ENCODE results near the gene DARS1. TPM values are rescaled to one million over a fixed set of nuclear protein-coding genes. Genes with fewer than 3 reads are reported as not detected.

The DARS1 gene
- total RNA-seq, 1 donor = 119 TPM

- no peaks in the 10 kb centered on the region for H3K9me3 ChIP-seq (ENCODE audit: low read depth, low read length)
- no peaks in the 10 kb centered on the region for H4K20me1 ChIP-seq (ENCODE audit: insufficient read depth, low read length)
- DNase-seq (ENCODE audit: insufficient read length, low spot score, missing footprints) = no peak
- H3K27me3 ChIP-seq (ENCODE audit: insufficient read depth, low read length) = no peaks in the 10 kb centered on the region
- no peak overlapping the region for H2AFZ ChIP-seq (ENCODE audit: low read length)
- H3K79me2 ChIP-seq (ENCODE audit: insufficient read depth, low read length) = no peaks in the 10 kb centered on the region
- H3K4me2 ChIP-seq (ENCODE audit: insufficient read depth, low read length) = no peak overlapping the region
- no peak overlapping the region for H3K4me3 ChIP-seq (ENCODE audit: insufficient read depth, low read length)
- TF ChIP-seq CTCF (IDR thresholded peaks at IDR 0.05; ENCODE audit: extremely low read depth, low read depth, low read length) = no peak
- H3K27ac ChIP-seq (ENCODE audit: low read depth, low read length) = no peak overlapping the region
- no peaks in the 10 kb centered on the region for H3K36me3 ChIP-seq (ENCODE audit: insufficient read depth, low read length)
- H3K4me1 ChIP-seq (ENCODE audit: insufficient read depth, low read length) = no peaks in the 10 kb centered on the region
Measured at GRCh38 chr2:136023416-136023815, 38.0 kb upstream of the DARS1 start.

- Histone ChIP-seq H3K4me2 (ENCODE audit: insufficient read depth, low read length) (no peak overlapping the region), H3K27me3 (ENCODE audit: insufficient read depth, low read length) (no peaks in the 10 kb centered on the region), H3K9me3 (ENCODE audit: low read depth, low read length) (no peaks in the 10 kb centered on the region), H3K4me3 (ENCODE audit: insufficient read depth, low read length) (no peak overlapping the region), H3K27ac (ENCODE audit: low read depth, low read length) (no peak overlapping the region), H2AFZ (ENCODE audit: low read length) (no peak overlapping the region), H3K36me3 (ENCODE audit: insufficient read depth, low read length) (no peaks in the 10 kb centered on the region), H3K4me1 (ENCODE audit: insufficient read depth, low read length) (no peaks in the 10 kb centered on the region), H4K20me1 (ENCODE audit: insufficient read depth, low read length) (no peaks in the 10 kb centered on the region), H3K79me2 (ENCODE audit: insufficient read depth, low read length) (no peaks in the 10 kb centered on the region)
- TF ChIP-seq CTCF (IDR thresholded peaks at IDR 0.05; ENCODE audit: extremely low read depth, low read depth, low read length) = no peak
- no peak for DNase-seq (ENCODE audit: insufficient read length, low spot score, missing footprints)
Measured at GRCh38 chr2:136022396-136023146, 37.1 kb upstream of the DARS1 start.

GRCh38 chr2:136021976-136022375, 36.5 kb upstream of the DARS1 start:
- Histone ChIP-seq H4K20me1 (ENCODE audit: insufficient read depth, low read length) (no peaks in the 10 kb centered on the region), H3K4me3 (ENCODE audit: insufficient read depth, low read length) (no peak overlapping the region), H3K27me3 (ENCODE audit: insufficient read depth, low read length) (no peaks in the 10 kb centered on the region), H3K4me2 (ENCODE audit: insufficient read depth, low read length) (no peak overlapping the region), H2AFZ (ENCODE audit: low read length) (no peak overlapping the region), H3K79me2 (ENCODE audit: insufficient read depth, low read length) (no peaks in the 10 kb centered on the region), H3K27ac (ENCODE audit: low read depth, low read length) (no peak overlapping the region), H3K9me3 (ENCODE audit: low read depth, low read length) (no peaks in the 10 kb centered on the region), H3K4me1 (ENCODE audit: insufficient read depth, low read length) (no peaks in the 10 kb centered on the region), H3K36me3 (ENCODE audit: insufficient read depth, low read length) (no peaks in the 10 kb centered on the region)
- DNase-seq (ENCODE audit: insufficient read length, low spot score, missing footprints) = no peak
- no peak for TF ChIP-seq CTCF (IDR thresholded peaks at IDR 0.05; ENCODE audit: extremely low read depth, low read depth, low read length)

- no peak for TF ChIP-seq CTCF (IDR thresholded peaks at IDR 0.05; ENCODE audit: extremely low read depth, low read depth, low read length)
- H3K27me3 ChIP-seq (ENCODE audit: insufficient read depth, low read length) = no peaks in the 10 kb centered on the region
- H2AFZ ChIP-seq (ENCODE audit: low read length) = no peak overlapping the region
- peak; percentile 21 for DNase-seq (ENCODE audit: insufficient read length, low spot score, missing footprints)
- H3K4me2 ChIP-seq (ENCODE audit: insufficient read depth, low read length) = no peak overlapping the region
- H3K79me2 ChIP-seq (ENCODE audit: insufficient read depth, low read length) = no peaks in the 10 kb centered on the region
- no peak overlapping the region for H3K27ac ChIP-seq (ENCODE audit: low read depth, low read length)
- H3K4me3 ChIP-seq (ENCODE audit: insufficient read depth, low read length) = no peak overlapping the region
- H3K36me3 ChIP-seq (ENCODE audit: insufficient read depth, low read length) = no peaks in the 10 kb centered on the region
- no peaks in the 10 kb centered on the region for H3K4me1 ChIP-seq (ENCODE audit: insufficient read depth, low read length)
- no peaks in the 10 kb centered on the region for H4K20me1 ChIP-seq (ENCODE audit: insufficient read depth, low read length)
- H3K9me3 ChIP-seq (ENCODE audit: low read depth, low read length) = no peaks in the 10 kb centered on the region
Measured at GRCh38 chr2:136021406-136021805, 36.0 kb upstream of the DARS1 start.
